ENCODE results near the gene MOGAT1.

DNA sequence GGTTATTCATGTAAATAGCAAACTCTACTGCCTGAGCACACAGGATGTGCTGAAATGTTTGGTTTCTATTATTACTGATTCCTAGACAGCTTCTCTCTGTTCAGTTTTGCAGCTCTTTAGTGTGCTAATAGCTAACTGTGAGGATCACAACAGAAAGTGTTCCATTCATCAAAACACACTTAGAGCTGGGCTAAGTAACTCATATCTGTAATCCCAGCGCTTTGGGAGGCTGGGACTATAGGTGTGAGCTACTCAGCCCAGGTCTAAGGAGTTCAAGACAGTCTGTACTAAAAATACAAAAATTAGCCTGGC is 63.2 kb downstream of the MOGAT1 start:
- TF ChIP-seq YY1 (IDR thresholded peaks at IDR 0.05; ENCODE audit: insufficient read depth, insufficient replicate concordance, low read depth, low read length) (no peak), ZNF75D (CRISPR knock-in tag; IDR thresholded peaks at IDR 0.05; ENCODE audit: borderline replicate concordance) (no peak), WIZ (CRISPR knock-in tag; IDR thresholded peaks at IDR 0.05) (no peak), ZNF556 (CRISPR knock-in tag; IDR thresholded peaks at IDR 0.05; ENCODE audit: borderline replicate concordance) (no peak)

Measured in HepG2 (cell line).